Vagina (tissue), 2 donors: ENCODE results near the gene CCDC9B. TPM values are rescaled to one million over a fixed set of nuclear protein-coding genes. Genes with fewer than 3 reads are reported as not detected.

Experiments
- DNase-seq, 2 donors: peaks; one replicate each; pipeline ENCODE4 v3.0.0-alpha.2; 2017; ENCODE audit errors: extremely low spot score in 2 of 2
- H3K27ac ChIP-seq: fragments of 200-600 bp; sonication (generic); one replicate; pipeline ENCODE4 v1.5.1; 2019
- H3K27me3 ChIP-seq: fragments of 200-600 bp; sonication (generic); one replicate; pipeline ENCODE4 v1.5.1; 2019
- H3K36me3 ChIP-seq, 2 donors: fragments of 200-600 bp; sonication (generic); one replicate each; pipeline ENCODE4 v1.5.1; 2017 to 2019
- H3K4me1 ChIP-seq: fragments of 200-600 bp; sonication (generic); one replicate; pipeline ENCODE4 v1.5.1; 2019
- H3K4me3 ChIP-seq, 2 donors: fragments of 200-600 bp; sonication (generic); 1 replicate in 1 of 2; 2 replicates in 1 of 2; pipeline ENCODE4 v1.5.1; 2016 to 2019
- H3K9me3 ChIP-seq: fragments of 200-600 bp; sonication (generic); one replicate; pipeline ENCODE4 v1.5.1; 2019
- POLR2A ChIP-seq, 2 donors: fragments of 450-650 bp; IDR thresholded peaks; one replicate each; pipeline ENCODE4 v1.6.1; 2017; ENCODE audit warnings: antibody characterized with exemption in 2 of 2, mild to moderate bottlenecking in 2 of 2, moderate library complexity in 2 of 2
- POLR2AphosphoS5 ChIP-seq, 2 donors: sonication (generic); formaldehyde crosslinking; IDR thresholded peaks; one replicate each; pipeline ENCODE4 v1.9.0; 2017; ENCODE audit warnings: antibody characterized with exemption in 2 of 2, mild to moderate bottlenecking in 2 of 2, low read depth in 1 of 2; ENCODE audit not compliant: insufficient read depth in 1 of 2
- intact Hi-C: fragments of 100-400 bp; cut with DNase I; formaldehyde crosslinking; loops from one replicate; pipeline ENCODE4 v1.15.1; 2023
- total RNA-seq: library from RNA; depleted of rRNA; stranded (reverse); fragments of >200 nt; gene quantifications from one replicate; pipeline ENCODE4 v1.2.3, GENCODE V29; 2016
- TF ChIP-seq, protein P1 (sequence below), 3 experiments: fragments of 450-650 bp in 2 of 3; fragments of 200-600 bp in 1 of 3; sonication (generic) in 1 of 3; IDR thresholded peaks; one replicate each; pipeline ENCODE4 v1.5.1; 2017 to 2019; ENCODE audit warnings: antibody characterized with exemption in 3 of 3, mild to moderate bottlenecking in 2 of 3, moderate library complexity in 2 of 3

Gene CCDC9B
- total RNA-seq, 1 donor from 2014 or later, result 16.0 TPM

DNA sequence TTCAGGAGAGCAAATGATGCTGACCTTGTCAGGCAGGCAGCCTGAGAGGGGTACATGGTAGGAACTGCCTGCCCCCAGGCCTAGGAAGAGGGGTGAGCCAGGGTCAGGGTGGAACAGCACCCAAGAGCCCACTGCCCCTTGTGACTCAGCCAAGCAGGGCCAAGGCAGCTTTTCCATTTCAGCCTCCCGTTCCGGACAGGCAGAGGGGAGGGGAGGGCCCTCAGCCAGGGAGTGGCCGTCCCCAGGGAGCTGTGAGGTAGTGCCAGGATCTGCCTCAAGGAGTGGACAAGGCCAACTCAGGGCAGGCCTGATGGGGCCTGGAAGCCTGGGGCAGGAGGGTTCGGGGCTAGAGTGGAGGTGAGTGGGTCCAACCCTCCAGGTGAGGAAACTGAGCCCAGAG, 52.8 kb downstream of the CCDC9B start:
- TF ChIP-seq POLR2A (IDR thresholded peaks at IDR 0.05), result no peak
- no peak for TF ChIP-seq POLR2AphosphoS5 (IDR thresholded peaks at IDR 0.05; ENCODE audit: insufficient read depth in 1 of 2, low read depth in 1 of 2)
- TF ChIP-seq, protein P1, sequence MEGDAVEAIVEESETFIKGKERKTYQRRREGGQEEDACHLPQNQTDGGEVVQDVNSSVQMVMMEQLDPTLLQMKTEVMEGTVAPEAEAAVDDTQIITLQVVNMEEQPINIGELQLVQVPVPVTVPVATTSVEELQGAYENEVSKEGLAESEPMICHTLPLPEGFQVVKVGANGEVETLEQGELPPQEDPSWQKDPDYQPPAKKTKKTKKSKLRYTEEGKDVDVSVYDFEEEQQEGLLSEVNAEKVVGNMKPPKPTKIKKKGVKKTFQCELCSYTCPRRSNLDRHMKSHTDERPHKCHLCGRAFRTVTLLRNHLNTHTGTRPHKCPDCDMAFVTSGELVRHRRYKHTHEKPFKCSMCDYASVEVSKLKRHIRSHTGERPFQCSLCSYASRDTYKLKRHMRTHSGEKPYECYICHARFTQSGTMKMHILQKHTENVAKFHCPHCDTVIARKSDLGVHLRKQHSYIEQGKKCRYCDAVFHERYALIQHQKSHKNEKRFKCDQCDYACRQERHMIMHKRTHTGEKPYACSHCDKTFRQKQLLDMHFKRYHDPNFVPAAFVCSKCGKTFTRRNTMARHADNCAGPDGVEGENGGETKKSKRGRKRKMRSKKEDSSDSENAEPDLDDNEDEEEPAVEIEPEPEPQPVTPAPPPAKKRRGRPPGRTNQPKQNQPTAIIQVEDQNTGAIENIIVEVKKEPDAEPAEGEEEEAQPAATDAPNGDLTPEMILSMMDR (IDR thresholded peaks at IDR 0.05), result no peak
- no peaks in the 10 kb centered on the region for H3K27me3 ChIP-seq
- no peaks in the 10 kb centered on the region for H3K9me3 ChIP-seq
- DNase-seq, result no peak
- H3K4me3 ChIP-seq, result no peak overlapping the region
- H3K4me1 ChIP-seq, result peaks cover 22% of the 10 kb centered on the region
- intact Hi-C loops, result no loop called here
- no peaks in the 10 kb centered on the region for H3K36me3 ChIP-seq
- no peak overlapping the region for H3K27ac ChIP-seq

DNA sequence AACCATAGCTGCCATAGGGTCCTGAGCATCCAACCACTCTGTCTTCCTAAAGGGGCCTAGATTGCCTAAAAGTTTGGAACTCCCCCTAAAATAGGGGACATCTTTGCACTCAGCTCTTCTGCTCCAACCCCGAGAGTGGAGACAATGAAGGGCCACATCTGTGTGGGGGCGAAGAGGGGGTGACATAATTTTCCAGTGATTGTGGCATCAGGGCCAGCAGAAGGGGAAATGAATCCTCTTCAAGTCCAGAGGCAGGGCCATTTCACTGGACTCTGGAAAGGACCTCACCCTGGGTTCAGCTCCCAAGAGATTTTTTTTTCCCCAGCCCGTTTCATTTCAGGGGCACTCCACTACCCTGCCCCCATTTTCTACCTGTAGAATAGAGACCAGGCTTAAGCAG, 53.2 kb downstream of the CCDC9B start:
- intact Hi-C loops, result no loop called here
- Histone ChIP-seq H3K36me3 (no peaks in the 10 kb centered on the region), H3K27me3 (peaks cover 3% of the 10 kb centered on the region), H3K4me1 (peaks cover 27% of the 10 kb centered on the region), H3K9me3 (no peaks in the 10 kb centered on the region), H3K27ac (no peak overlapping the region), H3K4me3 (no peak overlapping the region)
- no peak for DNase-seq
- TF ChIP-seq POLR2A (IDR thresholded peaks at IDR 0.05) (no peak), POLR2AphosphoS5 (IDR thresholded peaks at IDR 0.05; ENCODE audit: insufficient read depth in 1 of 2, low read depth in 1 of 2) (no peak)
- TF ChIP-seq, protein P1 (IDR thresholded peaks at IDR 0.05), result no peak

DNA sequence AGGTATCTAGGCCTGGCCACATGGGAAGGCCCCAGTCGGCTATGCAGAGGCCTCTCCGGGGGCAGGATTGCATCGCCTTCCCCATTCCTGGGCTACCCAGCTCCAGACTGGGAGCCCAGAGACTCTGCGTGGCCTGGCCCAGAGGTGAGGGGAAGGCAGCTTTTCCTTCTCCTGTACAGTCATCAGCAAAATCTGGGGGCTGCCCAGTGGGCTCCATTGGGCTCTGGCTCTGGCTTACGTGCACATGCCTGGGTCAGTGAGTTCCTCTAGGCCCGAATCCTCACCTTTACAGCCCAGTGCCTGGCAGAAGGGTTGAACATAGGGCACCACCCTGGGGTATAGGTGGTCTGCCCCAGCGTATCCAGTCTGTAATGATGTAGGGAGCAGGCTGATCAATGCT, 53.9 kb downstream of the CCDC9B start:
- intact Hi-C loops, result no loop called here
- no peak for DNase-seq
- TF ChIP-seq POLR2AphosphoS5 (IDR thresholded peaks at IDR 0.05; ENCODE audit: insufficient read depth in 1 of 2, low read depth in 1 of 2), result no peak
- TF ChIP-seq, protein P1 (IDR thresholded peaks at IDR 0.05), result no peak
- TF ChIP-seq POLR2A (IDR thresholded peaks at IDR 0.05), result no peak
- Histone ChIP-seq H3K4me1 (peaks cover 32% of the 10 kb centered on the region), H3K36me3 (no peaks in the 10 kb centered on the region), H3K4me3 (no peak overlapping the region), H3K27me3 (peaks cover 7% of the 10 kb centered on the region), H3K9me3 (no peaks in the 10 kb centered on the region), H3K27ac (no peak overlapping the region)

DNA sequence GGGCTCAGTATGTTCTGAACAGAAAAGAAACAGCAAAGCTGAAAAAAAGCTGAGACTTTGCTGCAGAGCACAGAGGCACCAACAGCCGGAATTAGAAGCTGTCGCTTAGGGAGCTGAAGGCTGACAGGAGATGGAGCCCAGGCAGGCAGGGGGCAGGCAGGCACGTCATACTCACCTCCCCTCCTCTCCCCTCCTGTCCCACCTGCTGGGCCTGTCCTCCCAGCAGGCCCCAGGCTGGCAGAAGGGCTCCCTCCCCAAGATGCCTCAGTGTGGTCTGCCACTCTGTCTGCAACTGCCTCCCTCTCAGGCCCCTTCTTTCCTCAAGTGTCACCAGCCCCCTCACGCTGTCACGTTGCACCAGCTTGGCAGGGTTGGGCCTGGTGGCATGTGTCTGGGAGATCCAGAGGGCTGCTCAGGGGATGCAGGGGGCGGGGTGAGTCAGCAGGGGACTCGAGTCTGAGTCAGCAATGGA, 54.6 kb downstream of the CCDC9B start:
- Histone ChIP-seq H3K27me3 (peaks cover 12% of the 10 kb centered on the region), H3K36me3 (no peaks in the 10 kb centered on the region), H3K27ac (no peak overlapping the region), H3K9me3 (no peaks in the 10 kb centered on the region), H3K4me1 (peaks cover 31% of the 10 kb centered on the region), H3K4me3 (no peak overlapping the region)
- no peak for TF ChIP-seq POLR2AphosphoS5 (IDR thresholded peaks at IDR 0.05; ENCODE audit: insufficient read depth in 1 of 2, low read depth in 1 of 2)
- TF ChIP-seq, protein P1 (IDR thresholded peaks at IDR 0.05), result no peak
- TF ChIP-seq POLR2A (IDR thresholded peaks at IDR 0.05), result no peak
- DNase-seq, result no peak
- intact Hi-C loops, result no loop called here

DNA sequence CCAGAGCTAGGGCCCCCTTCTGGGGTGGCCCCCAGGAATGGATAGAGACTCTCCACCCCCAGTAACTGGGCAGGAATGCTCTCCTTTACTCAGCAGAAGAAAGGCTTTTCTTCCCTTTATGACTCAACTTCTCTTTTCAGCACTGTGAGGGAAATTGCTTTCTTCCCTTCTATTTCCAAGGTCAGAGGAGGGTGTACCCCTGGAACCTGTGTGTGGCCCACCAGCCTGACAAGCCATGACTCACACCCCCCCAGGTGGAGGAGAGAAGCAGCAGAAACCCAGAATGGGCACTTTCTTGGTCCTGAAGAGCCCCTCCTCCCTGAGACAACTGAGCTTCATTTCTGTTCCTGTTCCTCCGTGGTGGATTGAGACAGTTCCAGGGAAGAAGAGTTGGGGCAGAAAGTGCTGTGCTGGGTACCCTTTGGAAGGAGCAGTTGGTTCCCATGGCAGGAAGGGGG, 55.2 kb downstream of the CCDC9B start:
- intact Hi-C loops, result no loop called here
- H3K4me1 ChIP-seq, result peaks cover 26% of the 10 kb centered on the region
- no peak overlapping the region for H3K27ac ChIP-seq
- H3K4me3 ChIP-seq, result no peak overlapping the region
- TF ChIP-seq, protein P1 (IDR thresholded peaks at IDR 0.05), result no peak
- no peak for TF ChIP-seq POLR2AphosphoS5 (IDR thresholded peaks at IDR 0.05; ENCODE audit: insufficient read depth in 1 of 2, low read depth in 1 of 2)
- no peak for TF ChIP-seq POLR2A (IDR thresholded peaks at IDR 0.05)
- H3K36me3 ChIP-seq, result no peaks in the 10 kb centered on the region
- no peak for DNase-seq
- peaks cover 12% of the 10 kb centered on the region for H3K27me3 ChIP-seq
- no peaks in the 10 kb centered on the region for H3K9me3 ChIP-seq
